ENCODE results near the gene CEP72. TPM values are rescaled to one million over a fixed set of nuclear protein-coding genes. Genes with fewer than 3 reads are reported as not detected.

CEP72 gene
- total and polyA plus RNA-seq, 2 of the 13 experiments (the other 11 are each of a cell fraction or from before 2014, with no cell fraction given) = 3.4 to 9.4 TPM

- in situ Hi-C loops (cut with HindIII; ENCODE audit: extremely low pct_ligation_motif_present, low pct_unique_long_range_greater_than_20kb) = no loop called here
- BruUV-seq (replicated peaks) = no TSS peak
- Histone ChIP-seq H3K9me3 (ENCODE audit: low read length) (no peaks in the 10 kb centered on the region), H3K79me2 (ENCODE audit: insufficient read depth, low read length) (peaks cover 36% of the 10 kb centered on the region), H3K4me3 (replicated peaks in 1 of 3; ENCODE audit: insufficient read depth in 1 of 3, low read depth in 2 of 3, low read length in 3 of 3) (peak overlapping the region; percentile 61 to 89 (median 84)), H3K4me2 (ENCODE audit: low read depth, low read length) (peak overlapping the region; percentile 86), H3K9ac (ENCODE audit: insufficient read depth, low read depth, low read length) (peak overlapping the region; percentile 60; the same call in 1 of the 2 replicates), H3K36me3 (replicated peaks in 1 of 2; ENCODE audit: control insufficient read depth in 1 of 2, insufficient read depth in 2 of 2, low read length in 2 of 2) (no peaks in the 10 kb centered on the region), H3K27ac (ENCODE audit: extremely low read length, insufficient read depth, low read length) (no peak overlapping the region), H3K27me3 (ENCODE audit: control insufficient read depth in 1 of 2, insufficient read depth in 2 of 2, low read length in 2 of 2) (peaks cover 0 to 7% of the 10 kb centered on the region in 2 experiments; a peak in 2 of 5 replicates), H3K4me1 (ENCODE audit: insufficient read depth, low read length) (peaks cover 69% of the 10 kb centered on the region), H4K20me1 (ENCODE audit: insufficient read depth, low read length) (no peaks in the 10 kb centered on the region), H2AFZ (ENCODE audit: low read length) (no peak overlapping the region)
- intact Hi-C loops (cut with micrococcal nuclease; ENCODE audit: unreplicated experiment) = loop anchor here (10.0 kb wide), 1 partner anchor 76 kb away; no protein-coding TSS in a partner anchor
- CTCF ChIA-PET (ENCODE audit: low intra/inter-chr PET ratio, low total read pairs) = no interaction called here
- WGBS (ENCODE audit: low lambda C conversion rate) = 51% methylated on average over 7 of the region's 11 CpGs
- TF ChIP-seq SRF (IDR thresholded peaks at IDR 0.05; ENCODE audit: low read depth, low read length) = no peak
- TF ChIP-seq HIVEP1 (CRISPR knock-in tag; IDR thresholded peaks at IDR 0.05) = no peak
- no peak for TF ChIP-seq MIER3 (CRISPR knock-in tag; IDR thresholded peaks at IDR 0.05; ENCODE audit: borderline replicate concordance)
- TF ChIP-seq ZNF121 (CRISPR knock-in tag; IDR thresholded peaks at IDR 0.05) = no peak
- TF ChIP-seq ZNF274 (CRISPR knock-in tag; IDR thresholded peaks at IDR 0.05) = peak; percentile 31; the same call in 1 of the 2 replicates
- TF ChIP-seq MAX (IDR thresholded peaks at IDR 0.05) = 0 out of 2 replicates have a peak, but pooled peaks have one; percentile 0
- TF ChIP-seq, protein P1, sequence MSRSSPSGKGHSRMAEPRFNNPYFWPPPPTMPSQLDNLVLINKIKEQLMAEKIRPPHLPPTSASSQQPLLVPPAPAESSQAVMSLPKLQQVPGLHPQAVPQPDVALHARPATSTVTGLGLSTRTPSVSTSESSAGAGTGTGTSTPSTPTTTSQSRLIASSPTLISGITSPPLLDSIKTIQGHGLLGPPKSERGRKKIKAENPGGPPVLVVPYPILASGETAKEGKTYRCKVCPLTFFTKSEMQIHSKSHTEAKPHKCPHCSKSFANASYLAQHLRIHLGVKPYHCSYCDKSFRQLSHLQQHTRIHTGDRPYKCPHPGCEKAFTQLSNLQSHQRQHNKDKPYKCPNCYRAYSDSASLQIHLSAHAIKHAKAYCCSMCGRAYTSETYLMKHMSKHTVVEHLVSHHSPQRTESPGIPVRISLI (CRISPR knock-in tag; IDR thresholded peaks at IDR 0.05; ENCODE audit: borderline replicate concordance) = no peak
- no peak for DNase-seq (ENCODE audit: low spot score)
- POLR2A ChIA-PET = interaction anchor here (1.0 kb wide), 1 partner anchor 10 kb away, joined by 4 read pairs; no protein-coding TSS in a partner anchor
- ATAC-seq = no peak
- FAIRE-seq = no peak
Measured at GRCh38 chr5:610744-611730, 1.1 kb upstream of the CEP72 start.

Measured in HepG2 (cell line).